Measurements from ENCODE around the gene IVD.

Gene IVD

DNA sequence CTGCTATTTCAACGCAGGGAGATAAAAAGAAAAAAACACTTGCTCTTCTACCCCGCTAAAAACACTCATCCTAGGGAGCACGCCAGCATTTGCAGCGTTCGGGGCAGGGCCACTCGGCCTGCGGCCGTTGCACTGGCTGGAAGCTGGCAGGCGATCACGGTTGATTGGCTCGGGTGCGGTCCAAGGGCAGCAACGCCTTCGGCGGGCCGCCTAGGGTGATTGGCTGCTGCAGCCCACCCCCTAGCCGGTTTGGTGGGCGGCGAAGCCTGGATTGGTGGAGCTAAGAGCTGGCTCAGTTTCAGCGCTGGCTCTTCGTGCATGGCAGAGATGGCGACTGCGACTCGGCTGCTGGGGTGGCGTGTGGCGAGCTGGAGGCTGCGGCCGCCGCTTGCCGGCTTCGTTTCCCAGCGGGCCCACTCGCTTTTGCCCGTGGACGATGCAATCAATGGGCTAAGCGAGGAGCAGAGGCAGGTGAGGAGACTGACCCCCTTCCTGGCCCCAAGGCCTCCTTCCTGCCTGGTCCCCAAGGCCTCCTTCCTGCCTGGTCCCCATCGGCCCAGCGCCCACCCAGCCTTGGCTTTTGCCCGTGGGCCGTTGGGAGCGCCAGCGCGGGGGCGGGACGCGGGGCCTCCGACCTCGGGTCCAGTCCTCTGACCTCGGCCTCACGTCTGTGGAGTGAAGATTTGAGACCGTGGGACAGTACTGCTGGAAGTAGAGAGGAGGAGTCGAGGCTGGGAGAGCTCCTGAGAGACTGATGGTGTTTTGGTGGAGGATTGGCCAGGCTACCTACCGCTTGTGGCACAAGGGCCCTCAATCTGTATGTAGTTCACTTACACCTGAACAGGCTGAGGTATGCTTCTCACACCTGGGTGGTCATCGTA lies at the start of gene IVD:
TSS of gene IVD (plus strand) at position 295 of the 881 bp plus-strand sequence. CDS start at position 328, 33 bp downstream.
- DNase-seq: peak; percentile 95

DNA sequence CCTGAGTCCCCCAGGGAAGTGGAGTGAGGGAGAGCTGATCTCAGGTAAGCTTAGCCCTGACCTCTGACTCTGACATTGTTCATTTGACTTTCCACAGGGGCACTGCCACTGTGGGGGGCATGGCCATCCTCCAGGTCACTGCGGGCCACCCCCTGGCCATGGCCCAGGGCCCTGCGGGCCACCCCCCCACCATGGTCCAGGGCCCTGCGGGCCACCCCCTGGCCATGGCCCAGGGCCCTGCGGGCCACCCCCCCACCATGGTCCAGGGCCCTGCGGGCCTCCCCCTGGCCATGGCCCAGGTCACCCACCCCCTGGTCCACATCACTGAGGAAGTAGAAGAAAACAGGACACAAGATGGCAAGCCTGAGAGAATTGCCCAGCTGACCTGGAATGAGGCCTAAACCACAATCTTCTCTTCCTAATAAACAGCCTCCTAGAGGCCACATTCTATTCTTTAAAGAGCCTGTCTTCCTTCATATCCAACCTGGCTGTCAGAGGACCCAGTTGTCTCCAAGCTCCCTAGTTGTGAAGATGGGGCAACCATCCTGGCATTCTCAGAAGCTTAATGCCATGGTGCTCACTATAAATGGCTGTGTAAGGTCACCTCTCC lies 49.5 kb upstream of the IVD start:
- no peak for DNase-seq

DNA sequence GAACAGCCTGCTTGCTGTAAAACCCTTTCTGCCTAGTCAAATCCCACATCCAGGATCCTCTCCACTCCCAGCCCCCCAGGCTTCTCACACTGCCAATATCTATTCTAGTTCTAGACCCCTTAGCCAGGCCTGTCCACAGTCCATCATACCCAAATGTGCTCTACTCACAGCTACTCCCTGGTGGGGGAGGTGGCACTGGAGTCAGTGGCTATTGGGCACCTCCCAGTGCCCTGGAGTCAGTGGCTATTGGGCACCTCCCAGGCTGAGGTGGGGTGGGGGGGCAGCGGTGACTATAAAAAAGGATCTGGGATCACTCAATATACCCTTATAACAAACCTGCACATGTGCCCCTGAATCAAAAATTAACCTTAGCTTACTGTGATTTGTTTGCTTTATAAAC lies 48.3 kb upstream of the IVD start:
- DNase-seq: no peak

DNA sequence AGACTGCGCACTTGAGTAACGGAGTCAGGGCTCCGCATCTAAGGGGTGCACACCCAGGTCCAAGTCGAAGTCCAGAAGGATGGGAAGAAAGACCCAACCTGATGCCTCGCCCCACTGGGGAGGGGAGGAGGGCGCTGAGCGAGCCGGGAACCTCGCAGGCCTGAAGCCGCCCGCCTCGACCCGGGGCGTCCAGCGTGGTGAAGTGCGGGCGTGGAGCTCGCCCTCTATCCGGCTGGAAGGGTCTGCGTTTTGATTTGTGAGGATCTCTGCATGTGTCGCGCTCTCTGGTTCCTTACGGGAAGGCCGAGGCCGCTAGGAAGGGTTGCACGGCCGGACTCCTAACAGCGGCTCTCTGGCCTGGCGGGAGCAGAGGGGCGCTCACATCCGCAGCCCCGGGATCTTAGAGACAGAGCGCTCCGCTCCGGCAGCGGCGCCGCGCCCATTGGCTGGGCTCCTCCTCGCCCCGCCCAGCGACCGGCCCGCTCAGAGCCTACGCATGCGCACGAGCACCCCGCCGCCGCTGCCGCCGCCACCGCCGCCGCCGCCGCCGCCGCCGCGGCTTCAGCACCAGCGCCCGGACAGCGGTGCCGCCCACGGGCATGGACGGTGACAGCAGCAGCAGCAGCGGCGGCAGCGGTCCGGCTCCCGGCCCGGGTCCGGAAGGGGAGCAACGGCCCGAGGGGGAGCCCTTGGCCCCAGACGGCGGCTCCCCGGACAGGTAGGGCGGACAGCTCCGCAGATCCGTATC lies 47.7 kb upstream of the IVD start, which contains the start of gene DISP2:
TSS of gene DISP2 (plus strand) at position 497 of the 748 bp plus-strand sequence. CDS start at position 600, 103 bp downstream.
- DNase-seq: peak; percentile 92

DNA sequence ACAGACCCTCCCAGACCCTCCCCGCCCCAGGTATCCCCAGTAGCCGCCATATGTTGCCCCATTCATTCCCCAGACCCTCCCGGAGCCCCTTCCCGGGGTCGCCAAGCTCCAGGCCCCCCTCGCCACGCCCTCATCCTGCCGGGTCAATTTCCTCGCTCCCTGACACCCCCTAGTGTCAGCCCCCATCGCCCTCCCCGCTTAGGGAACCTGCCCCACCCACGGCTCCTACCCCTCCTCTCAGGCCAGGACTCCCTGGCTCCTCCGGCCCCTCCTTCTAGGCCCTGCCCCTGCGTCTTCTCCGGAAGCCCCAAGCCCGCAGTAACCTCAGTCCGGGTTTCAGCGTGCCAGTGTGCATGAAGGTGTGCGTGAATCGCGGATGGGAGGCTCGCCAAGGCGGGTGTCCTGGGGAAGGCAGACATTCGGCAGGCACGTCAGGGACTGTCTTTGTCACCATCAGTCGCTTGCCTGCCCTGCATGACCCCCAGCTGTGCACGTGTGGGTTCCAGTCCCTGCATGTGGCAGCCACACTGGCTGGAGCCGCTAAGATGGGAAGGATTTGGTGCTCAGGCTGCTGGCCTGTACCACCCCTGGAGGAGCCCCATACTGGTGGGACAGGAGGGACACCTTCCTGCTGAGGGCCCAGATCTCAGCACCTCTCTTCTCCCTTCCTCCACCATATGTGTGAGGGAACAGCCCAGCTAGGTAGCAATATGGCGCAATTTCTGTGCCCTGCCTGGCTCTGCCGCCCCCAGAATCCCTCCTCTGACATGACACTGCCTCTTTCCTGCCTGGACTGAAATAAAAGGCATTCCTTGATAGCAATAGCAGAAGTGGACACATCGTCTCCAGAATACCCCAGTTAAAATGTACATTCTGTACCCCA lies 46.9 kb upstream of the IVD start:
- DNase-seq: peak; percentile 55

DNA sequence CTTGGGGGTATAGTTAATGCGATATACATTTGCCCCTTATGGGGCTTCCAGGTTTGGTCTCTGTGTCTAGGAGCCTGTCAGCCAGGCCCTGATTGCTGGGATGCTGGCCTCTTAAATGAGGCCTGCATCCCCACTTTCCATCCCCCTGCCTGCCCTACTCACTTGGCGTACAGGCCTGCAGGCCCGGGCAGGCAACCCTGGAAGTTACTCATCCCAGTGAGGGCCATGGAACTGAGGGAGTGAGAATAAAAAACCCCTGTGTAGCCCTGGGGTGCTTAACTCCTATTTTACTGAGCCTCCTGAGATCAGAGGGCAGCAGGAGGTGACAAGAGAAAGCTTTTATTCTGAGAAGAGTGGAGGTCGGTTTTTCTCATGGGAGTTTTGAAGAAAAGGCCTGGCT lies 45.6 kb upstream of the IVD start:
- DNase-seq: no peak

DNA sequence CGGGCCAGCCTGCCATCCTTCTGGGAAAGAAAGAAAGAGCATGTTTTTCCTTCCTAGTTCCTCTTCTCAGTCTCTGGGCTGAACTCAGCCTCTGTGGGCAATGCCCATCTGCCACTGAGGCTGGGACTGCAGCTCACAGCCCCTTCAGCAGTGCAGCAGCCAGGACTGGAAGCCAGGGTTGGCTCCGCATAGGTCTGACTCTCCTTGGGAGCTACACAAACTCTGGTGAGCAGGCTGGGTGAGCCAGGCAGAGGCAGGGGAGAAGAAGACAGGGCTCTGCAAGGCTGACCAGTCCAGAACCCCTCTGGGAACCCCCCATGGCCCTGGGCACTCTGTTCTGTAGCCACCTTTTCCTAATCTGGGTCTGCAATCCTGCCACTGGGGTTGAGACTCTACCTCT lies 44.0 kb upstream of the IVD start:
- no peak for DNase-seq

DNA sequence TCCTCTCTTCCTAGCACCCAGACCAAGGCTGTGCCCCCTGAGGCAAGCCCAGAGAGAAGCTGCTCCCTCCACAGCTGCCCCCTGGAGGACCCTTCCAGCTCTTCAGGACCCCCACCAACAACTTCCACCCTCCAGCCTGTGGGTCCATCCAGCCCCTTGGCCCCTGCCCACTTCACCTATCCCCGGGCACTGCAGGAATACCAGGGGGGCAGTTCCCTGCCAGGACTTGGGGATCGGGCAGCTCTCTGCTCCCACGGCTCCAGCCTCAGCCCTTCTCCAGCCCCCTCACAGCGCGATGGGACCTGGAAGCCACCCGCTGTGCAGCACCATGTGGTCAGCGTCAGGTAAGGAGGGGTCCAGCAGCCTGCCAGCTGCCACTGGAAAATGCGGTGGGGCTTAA lies 42.0 kb upstream of the IVD start:
- no peak for DNase-seq

DNA sequence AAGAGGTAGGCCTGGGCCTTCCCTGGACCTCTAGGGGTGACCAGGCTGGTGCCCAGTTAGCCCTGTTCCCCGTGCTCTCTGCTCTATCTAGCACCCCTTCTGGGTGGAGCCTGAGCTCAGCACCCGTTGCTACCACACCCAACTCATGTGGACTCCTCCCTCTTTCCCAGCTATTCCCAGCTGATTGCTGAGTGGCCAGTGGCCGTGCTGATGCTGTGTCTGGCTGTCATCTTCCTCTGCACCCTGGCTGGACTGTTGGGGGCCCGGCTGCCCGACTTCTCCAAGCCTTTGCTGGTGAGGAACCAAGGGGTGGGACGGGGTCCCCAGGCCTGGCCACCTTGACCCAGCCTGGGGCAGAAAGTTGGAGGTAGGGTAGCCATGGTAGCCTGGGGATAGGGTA lies 41.3 kb upstream of the IVD start:
- DNase-seq: no peak

DNA sequence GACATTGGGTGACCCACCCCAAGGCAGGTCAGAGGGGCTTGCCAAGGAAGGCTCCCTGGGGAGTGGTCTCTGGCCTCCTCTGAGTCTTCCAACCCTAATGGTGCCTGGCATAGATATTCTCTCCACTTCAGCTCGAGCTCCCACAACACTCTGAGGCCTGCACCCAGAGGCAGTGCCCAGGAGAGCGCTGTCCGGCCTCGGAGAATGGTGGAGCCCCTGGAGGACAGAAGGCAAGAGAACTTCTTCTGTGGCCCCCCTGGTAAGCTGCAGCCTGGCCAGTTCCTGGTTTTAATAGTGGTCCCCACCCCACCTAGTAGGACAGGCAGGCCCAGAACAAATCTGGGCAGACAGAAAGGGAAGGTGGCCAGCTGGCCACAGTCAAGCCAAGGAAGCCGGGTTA lies 40.6 kb upstream of the IVD start:
- DNase-seq: no peak

DNA sequence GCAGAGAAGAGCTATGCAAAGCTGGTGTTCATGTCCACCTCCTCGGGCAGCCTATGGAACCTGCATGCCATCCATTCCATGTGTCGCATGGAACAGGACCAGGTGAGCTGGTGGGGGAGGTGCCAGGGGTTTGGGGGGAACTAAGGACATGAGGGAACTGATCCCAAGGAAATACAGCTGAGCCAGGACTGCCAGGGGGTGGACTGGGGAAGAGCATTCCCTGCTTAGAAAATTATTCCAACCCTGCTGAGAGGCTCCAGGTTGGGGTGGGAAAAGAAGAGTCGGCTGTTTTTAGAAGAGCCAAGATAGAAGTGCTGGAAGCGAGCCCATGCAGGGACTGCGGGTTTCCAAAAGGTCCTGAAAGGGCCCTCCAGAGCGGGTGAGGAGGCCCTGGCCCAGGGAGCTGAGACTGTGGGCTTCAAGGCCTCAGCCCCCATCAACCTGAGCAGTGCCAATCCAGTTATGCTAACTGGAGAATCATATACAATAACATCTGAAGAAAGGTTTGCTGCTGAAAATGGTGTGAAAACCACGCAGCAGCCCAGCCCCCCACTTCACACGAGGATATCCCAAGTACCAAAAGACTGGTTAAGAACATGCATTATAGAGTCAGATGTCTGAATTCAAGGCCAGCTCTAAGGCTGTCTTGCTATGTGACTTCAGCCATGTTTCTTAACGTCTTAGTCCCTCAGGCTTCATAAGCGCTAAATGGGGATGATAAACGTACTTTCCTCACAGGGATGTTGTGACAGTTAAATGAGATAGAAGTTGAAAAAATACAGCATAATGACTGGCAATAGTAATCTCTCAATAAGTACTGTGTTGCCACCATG lies 39.8 kb upstream of the IVD start:
- no peak for DNase-seq

DNA sequence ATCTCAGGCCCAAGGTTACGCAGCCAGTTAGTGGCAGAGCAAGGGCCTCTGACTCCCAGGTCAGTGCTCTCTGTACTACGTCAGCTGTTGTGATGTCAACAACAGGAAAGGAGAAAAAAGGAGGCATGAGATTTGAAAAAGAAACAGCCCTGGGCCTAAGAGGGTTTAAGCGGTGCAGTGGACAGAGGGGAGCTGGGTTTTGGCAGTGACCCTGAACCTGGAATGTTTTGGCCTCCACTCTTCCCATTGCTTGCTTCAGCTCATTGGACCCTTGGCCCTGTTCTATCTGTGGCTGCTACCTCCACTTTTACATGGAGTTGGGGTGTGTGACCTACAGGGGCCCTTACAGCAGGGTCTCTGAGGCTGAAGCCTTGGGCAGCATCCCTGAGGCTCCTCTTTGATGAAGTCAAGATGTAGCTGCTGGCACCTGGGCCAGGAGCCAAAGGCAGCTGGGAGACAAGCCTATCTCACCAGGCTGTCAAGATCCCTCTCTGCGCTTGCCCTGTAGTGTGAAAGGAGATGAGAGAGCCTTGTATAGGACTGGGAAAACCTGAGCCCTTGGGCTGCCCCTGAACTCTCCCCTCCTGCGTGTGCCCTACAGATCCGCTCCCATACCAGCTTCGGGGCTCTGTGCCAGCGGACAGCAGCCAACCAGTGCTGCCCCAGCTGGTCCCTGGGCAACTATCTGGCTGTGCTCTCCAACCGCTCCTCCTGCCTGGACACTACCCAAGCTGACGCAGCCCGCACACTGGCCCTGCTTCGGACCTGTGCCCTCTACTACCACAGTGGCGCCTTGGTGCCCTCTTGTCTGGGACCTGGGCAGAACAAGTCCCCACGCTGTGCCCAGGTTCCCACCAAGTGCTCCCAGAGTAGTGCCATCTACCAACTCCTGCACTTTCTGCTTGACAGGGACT lies 38.9 kb upstream of the IVD start:
- no peak for DNase-seq

DNA sequence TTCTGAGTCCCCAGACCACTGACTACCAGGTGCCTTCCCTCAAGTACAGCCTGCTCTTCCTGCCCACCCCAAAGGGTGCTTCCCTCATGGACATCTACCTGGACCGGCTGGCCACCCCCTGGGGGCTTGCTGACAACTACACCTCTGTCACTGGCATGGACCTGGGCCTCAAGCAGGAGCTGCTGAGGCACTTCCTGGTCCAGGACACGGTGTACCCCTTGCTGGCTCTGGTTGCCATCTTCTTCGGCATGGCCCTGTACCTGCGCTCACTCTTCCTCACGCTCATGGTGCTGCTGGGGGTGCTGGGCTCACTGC lies 38.3 kb upstream of the IVD start:
- DNase-seq: no peak

DNA sequence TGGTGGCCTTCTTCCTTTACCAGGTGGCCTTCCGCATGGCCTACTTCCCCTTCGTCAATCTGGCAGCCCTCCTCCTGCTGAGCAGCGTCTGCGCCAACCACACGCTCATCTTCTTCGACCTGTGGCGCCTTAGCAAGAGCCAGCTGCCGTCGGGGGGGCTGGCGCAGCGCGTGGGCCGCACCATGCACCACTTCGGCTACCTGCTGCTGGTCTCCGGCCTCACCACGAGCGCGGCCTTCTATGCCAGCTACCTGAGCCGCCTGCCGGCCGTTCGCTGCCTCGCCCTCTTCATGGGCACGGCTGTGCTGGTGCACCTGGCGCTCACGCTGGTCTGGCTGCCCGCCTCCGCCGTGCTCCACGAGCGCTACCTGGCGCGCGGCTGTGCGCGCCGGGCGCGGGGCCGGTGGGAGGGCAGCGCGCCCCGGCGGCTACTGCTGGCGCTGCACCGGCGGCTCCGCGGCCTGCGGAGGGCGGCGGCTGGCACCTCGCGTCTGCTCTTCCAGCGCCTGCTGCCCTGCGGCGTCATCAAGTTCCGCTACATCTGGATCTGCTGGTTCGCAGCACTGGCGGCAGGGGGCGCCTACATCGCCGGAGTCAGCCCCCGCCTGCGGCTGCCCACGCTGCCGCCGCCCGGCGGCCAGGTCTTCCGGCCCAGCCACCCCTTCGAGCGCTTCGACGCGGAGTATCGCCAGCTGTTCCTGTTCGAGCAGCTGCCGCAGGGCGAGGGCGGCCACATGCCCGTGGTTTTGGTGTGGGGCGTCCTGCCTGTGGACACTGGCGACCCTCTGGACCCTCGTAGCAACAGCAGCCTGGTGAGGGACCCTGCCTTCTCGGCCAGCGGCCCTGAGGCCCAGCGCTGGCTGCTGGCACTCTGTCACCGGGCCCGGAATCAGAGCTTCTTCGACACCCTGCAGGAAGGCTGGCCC lies 37.6 kb upstream of the IVD start:
- peak; percentile 90 for DNase-seq

DNA sequence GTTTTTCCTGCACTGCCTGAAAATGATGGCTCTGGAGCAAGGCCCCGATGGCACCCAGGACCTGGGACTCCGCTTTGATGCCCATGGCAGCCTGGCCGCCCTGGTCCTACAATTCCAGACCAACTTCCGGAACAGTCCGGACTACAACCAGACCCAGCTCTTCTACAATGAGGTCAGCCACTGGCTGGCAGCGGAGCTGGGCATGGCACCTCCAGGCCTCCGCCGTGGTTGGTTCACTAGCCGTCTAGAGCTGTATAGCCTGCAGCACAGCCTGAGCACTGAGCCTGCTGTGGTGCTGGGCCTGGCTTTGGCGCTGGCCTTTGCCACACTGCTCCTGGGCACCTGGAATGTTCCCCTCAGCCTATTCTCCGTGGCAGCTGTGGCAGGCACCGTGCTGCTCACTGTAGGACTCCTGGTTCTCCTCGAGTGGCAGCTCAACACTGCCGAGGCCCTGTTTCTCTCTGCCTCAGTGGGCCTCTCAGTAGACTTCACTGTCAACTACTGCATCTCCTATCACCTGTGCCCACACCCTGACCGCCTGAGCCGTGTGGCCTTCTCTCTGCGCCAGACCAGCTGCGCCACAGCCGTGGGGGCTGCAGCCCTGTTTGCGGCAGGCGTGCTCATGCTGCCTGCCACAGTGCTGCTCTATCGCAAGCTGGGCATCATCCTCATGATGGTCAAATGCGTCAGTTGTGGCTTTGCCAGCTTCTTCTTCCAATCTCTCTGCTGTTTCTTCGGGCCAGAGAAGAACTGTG lies 36.7 kb upstream of the IVD start:
- no peak for DNase-seq

DNA sequence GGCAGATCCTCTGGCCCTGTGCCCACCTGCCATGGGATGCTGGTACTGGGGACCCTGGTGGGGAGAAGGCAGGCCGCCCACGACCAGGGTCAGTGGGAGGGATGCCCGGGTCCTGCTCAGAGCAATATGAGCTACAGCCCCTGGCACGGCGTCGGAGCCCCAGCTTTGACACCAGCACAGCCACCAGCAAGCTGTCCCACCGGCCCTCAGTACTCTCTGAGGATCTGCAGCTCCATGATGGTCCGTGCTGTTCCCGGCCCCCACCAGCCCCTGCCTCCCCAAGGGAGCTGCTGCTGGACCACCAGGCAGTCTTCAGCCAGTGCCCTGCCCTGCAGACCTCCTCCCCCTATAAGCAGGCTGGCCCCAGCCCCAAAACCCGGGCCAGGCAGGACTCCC lies 36.1 kb upstream of the IVD start:
- no peak for DNase-seq

DNA sequence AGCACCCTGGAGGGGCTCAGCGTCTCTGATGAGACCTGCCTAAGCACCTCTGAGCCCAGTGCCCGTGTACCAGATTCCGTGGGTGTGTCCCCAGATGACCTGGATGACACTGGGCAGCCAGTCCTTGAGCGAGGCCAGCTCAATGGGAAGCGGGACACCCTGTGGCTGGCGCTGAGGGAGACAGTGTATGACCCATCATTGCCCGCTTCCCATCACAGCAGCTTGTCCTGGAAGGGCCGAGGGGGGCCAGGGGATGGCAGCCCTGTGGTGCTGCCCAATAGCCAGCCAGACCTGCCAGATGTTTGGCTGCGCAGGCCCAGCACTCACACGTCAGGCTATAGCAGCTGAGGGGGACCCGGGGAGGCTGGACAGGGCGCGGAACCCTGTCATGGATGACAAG lies 35.6 kb upstream of the IVD start:
- no peak for DNase-seq

DNA sequence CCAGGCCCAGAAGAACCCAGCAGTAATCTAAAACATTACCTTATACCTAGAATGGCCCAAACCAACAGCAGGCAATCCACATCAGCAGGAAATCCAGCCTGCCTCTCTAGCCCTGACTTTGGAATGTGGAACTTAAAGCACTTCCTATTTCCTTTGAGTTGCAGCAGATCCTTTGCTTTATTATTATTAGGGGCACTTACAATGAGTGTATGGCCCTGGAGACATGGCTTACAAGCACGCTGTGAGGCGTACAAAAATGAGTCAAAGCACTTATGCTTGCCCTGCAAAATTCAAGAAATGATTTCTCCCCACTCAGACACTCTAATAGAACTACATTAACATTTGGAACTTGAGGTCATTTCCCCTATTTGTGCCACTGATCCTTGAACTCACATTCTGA lies 32.6 kb upstream of the IVD start:
- no peak for DNase-seq

DNA sequence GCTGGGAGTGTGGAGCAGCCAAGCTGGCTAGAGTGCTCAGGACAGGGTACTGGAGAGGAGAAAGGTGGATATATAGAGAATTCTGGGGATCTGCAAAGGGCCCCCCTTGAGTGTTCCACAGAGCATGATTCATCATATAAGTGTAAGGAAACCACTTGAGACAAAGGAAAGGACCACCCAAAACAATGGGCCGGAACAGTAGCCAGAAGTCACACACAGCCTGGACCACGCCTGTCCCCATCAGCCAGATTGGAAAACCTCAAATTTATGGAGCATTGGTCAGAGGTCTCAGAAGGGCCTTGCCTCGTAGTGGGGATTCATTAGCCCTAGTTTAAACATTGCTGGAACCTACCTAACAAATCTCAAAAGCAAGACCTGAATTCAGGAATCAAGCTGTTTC lies 28.0 kb upstream of the IVD start:
- DNase-seq: no peak

All from retina (tissue), 1 donor.